ENCODE measurements around the gene THNSL1. TPM values are rescaled to one million over a fixed set of nuclear protein-coding genes. Genes with fewer than 3 reads are reported as not detected.
A peak's percentile ranks its signal among the peaks of the same experiment; 100 is the strongest.

THNSL1 gene
- total RNA-seq, 5 donors from 2014 or later (not counting 1 experiment from before 2014, with no cell fraction given): 1.6 to 8.1 (median 6.4) TPM

DNA sequence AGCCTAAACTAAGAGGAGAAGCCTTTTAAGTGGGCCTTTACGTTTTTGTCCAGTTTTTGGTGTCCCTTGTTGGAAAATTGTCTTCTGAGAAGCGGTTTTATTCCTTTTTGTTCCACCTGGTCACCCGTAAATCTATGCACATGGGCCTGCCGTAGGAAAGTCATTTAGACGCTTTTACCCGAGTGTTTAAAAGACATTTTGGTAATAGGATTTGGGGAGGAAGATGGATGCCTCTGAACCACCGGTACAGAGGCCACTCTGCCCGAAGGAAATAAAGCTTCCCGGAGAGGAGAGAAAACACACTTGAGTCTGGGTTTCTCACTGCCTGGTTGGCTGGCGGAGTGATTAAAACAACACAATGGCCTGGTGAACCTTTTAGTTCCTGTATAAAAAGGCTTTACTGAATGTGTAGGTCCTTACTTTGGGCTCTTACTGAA lies 760 bp downstream of the THNSL1 start:
- Histone ChIP-seq H3K4me1 (ENCODE audit: control insufficient read depth in 1 of 2, extremely low read depth in 1 of 2, insufficient read depth in 2 of 2, low read length in 2 of 2) (peaks cover 10 to 17% of the 10 kb centered on the region in 2 experiments), H3K4me3 (ENCODE audit: control insufficient read depth in 1 of 2, extremely low read depth in 1 of 2, low read length in 1 of 2) (peak overlapping the region; percentile 86 to 89), H3K27me3 (replicated peaks in 1 of 2; ENCODE audit: control insufficient read depth in 2 of 2, extremely low read depth in 1 of 2, insufficient read depth in 2 of 2, low read length in 1 of 2) (no peaks in the 10 kb centered on the region), H3K9me3 (no peaks in the 10 kb centered on the region), H3K27ac (ENCODE audit: low read length) (peak overlapping the region; percentile 90), H3K36me3 (ENCODE audit: control insufficient read depth in 2 of 2, extremely low read depth in 1 of 2, insufficient read depth in 1 of 2, low read length in 1 of 2) (no peaks in the 10 kb centered on the region)
- DNase-seq (peak in 10 of 35 experiments; percentile 0 to 25 (median 4)), ATAC-seq (replicated peaks in 1 of 4) (no peak)
- WGBS (ENCODE audit: insufficient coverage): 3% methylated on average over 5 of the region's 10 CpGs
- Mint-ChIP-seq H3K9me3 (no peaks in the 10 kb centered on the region), H3K36me3 (no peaks in the 10 kb centered on the region), H3K27me3 (no peaks in the 10 kb centered on the region), H3K27ac (peak overlapping the region; percentile 96 to 98), H3K4me3 (peak overlapping the region; percentile 87 to 91 (median 88)), H3K4me1 (peaks cover 23 to 37% (median 28%) of the 10 kb centered on the region in 3 donors)
- POLR2A ChIA-PET: no interaction called here
- CTCF ChIA-PET: interaction anchor here in 1 of 2 donors (0.8 kb wide), 1 partner anchor 49 kb away, joined by 4 read pairs; no protein-coding TSS in a partner anchor

DNA sequence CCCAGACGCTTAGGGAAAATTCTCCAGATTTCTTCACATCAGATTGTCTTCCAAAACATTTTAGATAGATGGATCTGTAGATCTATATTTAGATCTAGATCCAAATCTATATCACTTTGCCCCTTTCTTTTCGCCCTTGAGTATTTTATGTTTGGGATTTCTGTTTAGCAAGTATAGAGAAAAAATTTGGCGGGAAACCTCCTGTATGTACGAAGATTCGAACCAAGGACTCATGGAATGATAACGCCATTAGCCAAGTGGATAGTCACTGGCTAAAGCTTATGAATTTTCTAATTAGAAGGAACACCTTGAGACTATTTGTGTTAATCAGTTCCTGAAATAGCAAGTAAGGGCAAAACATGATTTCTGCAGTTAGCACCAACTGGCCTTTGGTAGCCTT lies 1.2 kb downstream of the THNSL1 start:
- Mint-ChIP-seq H3K9me3 (no peaks in the 10 kb centered on the region), H3K4me3 (peak overlapping the region; percentile 87 to 91 (median 88)), H3K27ac (peak overlapping the region; percentile 96 to 98), H3K27me3 (no peaks in the 10 kb centered on the region), H3K4me1 (peaks cover 23 to 37% (median 28%) of the 10 kb centered on the region in 3 donors), H3K36me3 (no peaks in the 10 kb centered on the region)
- peak overlapping the region; percentile 90 for H3K27ac ChIP-seq (ENCODE audit: low read length)
- H3K9me3 ChIP-seq: no peaks in the 10 kb centered on the region
- WGBS (ENCODE audit: insufficient coverage): 97% methylated on average over 4 of the region's 6 CpGs
- peak in 1 of 35 experiments; percentile 5 for DNase-seq
- no peaks in the 10 kb centered on the region for H3K27me3 ChIP-seq (replicated peaks in 1 of 2; ENCODE audit: control insufficient read depth in 2 of 2, extremely low read depth in 1 of 2, insufficient read depth in 2 of 2, low read length in 1 of 2)
- no peak for ATAC-seq (replicated peaks in 1 of 4)
- CTCF ChIA-PET: interaction anchor here in 1 of 2 donors (0.8 kb wide), 1 partner anchor 49 kb away, joined by 4 read pairs; no protein-coding TSS in a partner anchor
- POLR2A ChIA-PET: no interaction called here
- peaks cover 10 to 17% of the 10 kb centered on the region in 2 experiments for H3K4me1 ChIP-seq (ENCODE audit: control insufficient read depth in 1 of 2, extremely low read depth in 1 of 2, insufficient read depth in 2 of 2, low read length in 2 of 2)
- no peaks in the 10 kb centered on the region for H3K36me3 ChIP-seq (ENCODE audit: control insufficient read depth in 2 of 2, extremely low read depth in 1 of 2, insufficient read depth in 1 of 2, low read length in 1 of 2)
- H3K4me3 ChIP-seq (ENCODE audit: control insufficient read depth in 1 of 2, extremely low read depth in 1 of 2, low read length in 1 of 2): no peak overlapping the region

- DNase-seq (no peak), ATAC-seq (replicated peaks in 1 of 4) (no peak)
- Histone ChIP-seq H3K4me1 (ENCODE audit: control insufficient read depth in 1 of 2, extremely low read depth in 1 of 2, insufficient read depth in 2 of 2, low read length in 2 of 2) (peaks cover 10 to 17% of the 10 kb centered on the region in 2 experiments), H3K9me3 (no peaks in the 10 kb centered on the region), H3K4me3 (ENCODE audit: control insufficient read depth in 1 of 2, extremely low read depth in 1 of 2, low read length in 1 of 2) (no peak overlapping the region), H3K36me3 (ENCODE audit: control insufficient read depth in 2 of 2, extremely low read depth in 1 of 2, insufficient read depth in 1 of 2, low read length in 1 of 2) (no peaks in the 10 kb centered on the region), H3K27ac (ENCODE audit: low read length) (no peak overlapping the region), H3K27me3 (replicated peaks in 1 of 2; ENCODE audit: control insufficient read depth in 2 of 2, extremely low read depth in 1 of 2, insufficient read depth in 2 of 2, low read length in 1 of 2) (no peaks in the 10 kb centered on the region)
- Mint-ChIP-seq H3K36me3 (peaks cover 8% of the 10 kb centered on the region), H3K4me3 (no peak overlapping the region), H3K27me3 (no peaks in the 10 kb centered on the region), H3K9me3 (no peaks in the 10 kb centered on the region), H3K27ac (peak overlapping the region; percentile 96 to 98), H3K4me1 (peaks cover 23 to 37% (median 28%) of the 10 kb centered on the region in 3 donors)
- ChIA-PET CTCF (no interaction called here), POLR2A (no interaction called here)
- WGBS (ENCODE audit: insufficient coverage): no CpG with 5 or more reads among the region's 3 CpGs
These were observed 2.3 kb downstream of the THNSL1 start for GRCh38 chr10:25018703-25019102.

- H3K9me3 ChIP-seq: peaks cover 2% of the 10 kb centered on the region
- no peak for DNase-seq
- H3K27ac ChIP-seq (ENCODE audit: low read length): no peak overlapping the region
- H3K27ac Mint-ChIP-seq: no peak overlapping the region
- H3K27me3 Mint-ChIP-seq: no peaks in the 10 kb centered on the region
- H3K4me1 Mint-ChIP-seq: peaks cover 4 to 13% (median 8%) of the 10 kb centered on the region in 3 donors
- H3K4me3 Mint-ChIP-seq: no peak overlapping the region
- no peaks in the 10 kb centered on the region for H3K27me3 ChIP-seq (replicated peaks in 1 of 2; ENCODE audit: control insufficient read depth in 2 of 2, extremely low read depth in 1 of 2, insufficient read depth in 2 of 2, low read length in 1 of 2)
- no CpG with 5 or more reads among the region's 3 CpGs for WGBS (ENCODE audit: insufficient coverage)
- ATAC-seq (replicated peaks in 1 of 4): no peak
- no peak overlapping the region for H3K4me3 ChIP-seq (ENCODE audit: control insufficient read depth in 1 of 2, extremely low read depth in 1 of 2, low read length in 1 of 2)
- peaks cover 0 to under 1% of the 10 kb centered on the region in 2 experiments for H3K4me1 ChIP-seq (ENCODE audit: control insufficient read depth in 1 of 2, extremely low read depth in 1 of 2, insufficient read depth in 2 of 2, low read length in 2 of 2)
- peaks cover 17% of the 10 kb centered on the region for H3K36me3 Mint-ChIP-seq
- POLR2A ChIA-PET: no interaction called here
- CTCF ChIA-PET: no interaction called here
- H3K36me3 ChIP-seq (ENCODE audit: control insufficient read depth in 2 of 2, extremely low read depth in 1 of 2, insufficient read depth in 1 of 2, low read length in 1 of 2): no peaks in the 10 kb centered on the region
- no peaks in the 10 kb centered on the region for H3K9me3 Mint-ChIP-seq
These were observed 6.9 kb downstream of the THNSL1 start for GRCh38 chr10:25023278-25023677.

DNA sequence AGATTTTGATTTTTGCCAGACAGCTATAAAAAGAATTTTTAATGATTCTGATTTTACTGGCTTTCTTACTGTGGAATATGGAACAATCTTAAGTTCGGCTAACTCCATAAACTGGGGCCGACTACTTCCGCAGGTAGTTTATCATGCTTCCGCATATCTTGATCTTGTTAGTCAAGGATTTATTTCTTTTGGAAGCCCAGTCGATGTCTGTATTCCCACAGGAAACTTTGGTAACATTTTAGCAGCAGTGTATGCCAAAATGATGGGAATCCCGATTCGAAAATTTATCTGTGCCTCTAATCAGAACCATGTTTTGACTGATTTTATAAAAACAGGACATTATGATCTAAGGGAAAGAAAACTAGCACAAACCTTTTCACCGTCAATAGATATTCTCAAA lies 8.1 kb downstream of the THNSL1 start:
- ChIA-PET CTCF (no interaction called here), POLR2A (interaction anchor here in 1 of 2 donors (0.9 kb wide), 1 partner anchor 10 kb away, joined by 3 read pairs; no protein-coding TSS in a partner anchor)
- WGBS (ENCODE audit: insufficient coverage): 88% methylated on average over 5 of the region's 8 CpGs
- DNase-seq (no peak), ATAC-seq (replicated peaks in 1 of 4) (no peak)
- Histone ChIP-seq H3K36me3 (ENCODE audit: control insufficient read depth in 2 of 2, extremely low read depth in 1 of 2, insufficient read depth in 1 of 2, low read length in 1 of 2) (no peaks in the 10 kb centered on the region), H3K27ac (ENCODE audit: low read length) (no peak overlapping the region), H3K9me3 (peaks cover 2% of the 10 kb centered on the region), H3K27me3 (replicated peaks in 1 of 2; ENCODE audit: control insufficient read depth in 2 of 2, extremely low read depth in 1 of 2, insufficient read depth in 2 of 2, low read length in 1 of 2) (no peaks in the 10 kb centered on the region), H3K4me1 (ENCODE audit: control insufficient read depth in 1 of 2, extremely low read depth in 1 of 2, insufficient read depth in 2 of 2, low read length in 2 of 2) (no peaks in the 10 kb centered on the region), H3K4me3 (ENCODE audit: control insufficient read depth in 1 of 2, extremely low read depth in 1 of 2, low read length in 1 of 2) (no peak overlapping the region)
- H3K9me3 Mint-ChIP-seq: no peaks in the 10 kb centered on the region
- no peak overlapping the region for H3K4me3 Mint-ChIP-seq
- no peak overlapping the region for H3K27ac Mint-ChIP-seq
- H3K27me3 Mint-ChIP-seq: no peaks in the 10 kb centered on the region
- peaks cover under 1 to 7% (median 2%) of the 10 kb centered on the region in 3 donors for H3K4me1 Mint-ChIP-seq
- peaks cover 17% of the 10 kb centered on the region for H3K36me3 Mint-ChIP-seq

GRCh38 chr10:25026463-25026862 lies 10.1 kb downstream of the THNSL1 start:
- Mint-ChIP-seq H3K27me3 (no peaks in the 10 kb centered on the region), H3K9me3 (peaks cover 0 to 7% (median 7%) of the 10 kb centered on the region in 3 donors), H3K4me1 (no peaks in the 10 kb centered on the region), H3K27ac (no peak overlapping the region), H3K4me3 (no peak overlapping the region), H3K36me3 (peaks cover 17% of the 10 kb centered on the region)
- no CpG with 5 or more reads among the region's 1 CpG for WGBS (ENCODE audit: insufficient coverage)
- no peaks in the 10 kb centered on the region for H3K4me1 ChIP-seq (ENCODE audit: control insufficient read depth in 1 of 2, extremely low read depth in 1 of 2, insufficient read depth in 2 of 2, low read length in 2 of 2)
- no peak overlapping the region for H3K27ac ChIP-seq (ENCODE audit: low read length)
- no peak for DNase-seq
- ChIA-PET POLR2A (no interaction called here), CTCF (no interaction called here)
- H3K27me3 ChIP-seq (replicated peaks in 1 of 2; ENCODE audit: control insufficient read depth in 2 of 2, extremely low read depth in 1 of 2, insufficient read depth in 2 of 2, low read length in 1 of 2): no peaks in the 10 kb centered on the region
- no peak overlapping the region for H3K4me3 ChIP-seq (ENCODE audit: control insufficient read depth in 1 of 2, extremely low read depth in 1 of 2, low read length in 1 of 2)
- no peak for ATAC-seq (replicated peaks in 1 of 4)
- H3K9me3 ChIP-seq: peaks cover 2% of the 10 kb centered on the region
- H3K36me3 ChIP-seq (ENCODE audit: control insufficient read depth in 2 of 2, extremely low read depth in 1 of 2, insufficient read depth in 1 of 2, low read length in 1 of 2): no peaks in the 10 kb centered on the region
